ENCODE results near the gene USP24. TPM values are rescaled to one million over a fixed set of nuclear protein-coding genes. Genes with fewer than 3 reads are reported as not detected.

USP24 gene
- total and polyA plus RNA-seq, 10 of the 15 experiments (the other 5 are each of a cell fraction or from before 2014, with no cell fraction given), result 4.6 to 36.5 (median 25.3) TPM

DNA sequence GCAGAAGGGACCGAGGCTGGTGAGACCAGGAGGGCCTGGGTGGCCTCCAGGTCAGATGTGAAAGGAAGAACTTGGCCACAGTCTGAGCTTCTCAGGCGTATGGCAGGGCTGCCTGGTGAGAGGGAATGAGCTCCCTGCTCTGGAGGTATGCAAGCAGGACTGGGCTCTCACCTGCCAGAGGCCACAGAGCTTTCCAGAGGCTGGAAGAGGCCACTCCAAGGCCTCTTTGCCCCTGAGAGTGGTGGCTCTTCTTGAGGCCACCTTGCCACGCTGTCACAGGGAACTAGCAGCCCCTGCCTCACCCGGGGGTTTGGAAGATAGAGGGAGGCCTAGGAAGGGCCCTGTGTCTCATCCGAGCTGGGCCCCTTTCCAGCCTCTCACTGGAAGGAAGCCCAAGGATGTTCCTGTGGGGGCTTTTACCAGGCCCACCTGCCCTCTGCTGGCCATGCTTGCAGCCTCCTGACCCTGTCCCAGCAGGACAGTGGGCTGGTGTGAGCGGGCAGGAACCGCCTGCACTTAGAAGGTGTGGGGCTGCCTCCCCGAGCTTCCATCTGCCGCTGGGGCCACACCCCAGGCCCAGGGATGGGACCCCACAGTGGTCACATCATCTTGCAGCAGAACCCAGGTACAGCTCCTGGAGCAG, 165.8 kb downstream of the USP24 start:
- no peak overlapping the region for H3K27ac ChIP-seq (ENCODE audit: control insufficient read depth, insufficient read depth)
- no peak overlapping the region for H3K4me2 ChIP-seq (ENCODE audit: control insufficient read depth, insufficient read depth)
- BruUV-seq (replicated peaks), result no TSS peak
- ChIA-PET SMC1A (ENCODE audit: uncharacterized antibody, unreplicated experiment) (no interaction called here), CTCF (interaction anchor here (0.6 kb wide), 1 partner anchor 29 kb away, joined by 3 read pairs; no protein-coding TSS in a partner anchor), RAD21 (ENCODE audit: unreplicated experiment) (no interaction called here), POLR2A (no interaction called here)
- 40% methylated on average over 9 of the region's 9 CpGs for WGBS (ENCODE audit: insufficient coverage, insufficient replicate concordance, low lambda C conversion rate, missing lambda C conversion rate)
- no peaks in the 10 kb centered on the region for H3K4me1 ChIP-seq (ENCODE audit: control insufficient read depth, insufficient read depth, low read length)
- ATAC-seq (no peak), FAIRE-seq (no peak), DNase-seq (ENCODE audit: low read depth, low spot score) (no peak)
- H4K20me1 ChIP-seq (ENCODE audit: control insufficient read depth, insufficient read depth), result no peaks in the 10 kb centered on the region
- H2AFZ ChIP-seq (ENCODE audit: control insufficient read depth, low read depth, low read length), result no peak overlapping the region
- intact Hi-C loops (cut with micrococcal nuclease; ENCODE audit: unreplicated experiment) (no loop called here), in situ Hi-C loops (cut with MboI) (no loop called here)
- no peaks in the 10 kb centered on the region for H3K79me2 ChIP-seq (ENCODE audit: control insufficient read depth, insufficient read depth, low read length)
- H3K9ac ChIP-seq (ENCODE audit: control insufficient read depth, insufficient read depth, low read length), result no peak overlapping the region
- H3K27me3 ChIP-seq (replicated peaks in 1 of 2; ENCODE audit: control insufficient read depth in 2 of 2, insufficient read depth in 2 of 2, low read length in 1 of 2), result peaks cover 5 to 7% of the 10 kb centered on the region in 2 experiments; a peak in 3 of 4 replicates
- no peak overlapping the region for H3K4me3 ChIP-seq
- H3K36me3 ChIP-seq (ENCODE audit: control insufficient read depth in 2 of 2, insufficient read depth in 2 of 2, low read length in 1 of 2), result no peaks in the 10 kb centered on the region
- H3K9me3 ChIP-seq (replicated peaks; ENCODE audit: control insufficient read depth, insufficient read depth, low read length), result no peaks in the 10 kb centered on the region
- TF ChIP-seq ZBED1 (IDR thresholded peaks at IDR 0.05; ENCODE audit: borderline replicate concordance) (no peak), MYB (IDR thresholded peaks at IDR 0.05; ENCODE audit: borderline replicate concordance, low read depth, low read length) (no peak), SREBF1 (IDR thresholded peaks at IDR 0.05; ENCODE audit: low read length) (no peak), MYC (IDR thresholded peaks at IDR 0.05; ENCODE audit: insufficient read depth, insufficient read length, insufficient replicate concordance, low read length, severe bottlenecking) (no peak), BMI1 (IDR thresholded peaks at IDR 0.05; ENCODE audit: borderline replicate concordance) (no peak), JUNB (IDR thresholded peaks at IDR 0.05) (no peak), MEF2B (IDR thresholded peaks at IDR 0.05; ENCODE audit: partially characterized antibody, poor library complexity, severe bottlenecking) (no peak), NBN (IDR thresholded peaks at IDR 0.05) (no peak), SP1 (IDR thresholded peaks at IDR 0.05; ENCODE audit: low read depth, low read length) (no peak), SIN3A (IDR thresholded peaks at IDR 0.05; ENCODE audit: low read depth, low read length) (no peak), CBFB (IDR thresholded peaks at IDR 0.05; ENCODE audit: low read depth) (no peak), ASH2L (IDR thresholded peaks at IDR 0.05; ENCODE audit: borderline replicate concordance, low read depth) (no peak), POLR2AphosphoS2 (IDR thresholded peaks at IDR 0.05; ENCODE audit: low read depth, low read length) (no peak), HDAC2 (IDR thresholded peaks at IDR 0.05) (no peak), RB1 (IDR thresholded peaks at IDR 0.05; ENCODE audit: borderline replicate concordance) (no peak), SRF (IDR thresholded peaks at IDR 0.05; ENCODE audit: low read depth in 2 of 2, low read length in 2 of 2) (no peak)
- TF ChIP-seq, protein P1, sequence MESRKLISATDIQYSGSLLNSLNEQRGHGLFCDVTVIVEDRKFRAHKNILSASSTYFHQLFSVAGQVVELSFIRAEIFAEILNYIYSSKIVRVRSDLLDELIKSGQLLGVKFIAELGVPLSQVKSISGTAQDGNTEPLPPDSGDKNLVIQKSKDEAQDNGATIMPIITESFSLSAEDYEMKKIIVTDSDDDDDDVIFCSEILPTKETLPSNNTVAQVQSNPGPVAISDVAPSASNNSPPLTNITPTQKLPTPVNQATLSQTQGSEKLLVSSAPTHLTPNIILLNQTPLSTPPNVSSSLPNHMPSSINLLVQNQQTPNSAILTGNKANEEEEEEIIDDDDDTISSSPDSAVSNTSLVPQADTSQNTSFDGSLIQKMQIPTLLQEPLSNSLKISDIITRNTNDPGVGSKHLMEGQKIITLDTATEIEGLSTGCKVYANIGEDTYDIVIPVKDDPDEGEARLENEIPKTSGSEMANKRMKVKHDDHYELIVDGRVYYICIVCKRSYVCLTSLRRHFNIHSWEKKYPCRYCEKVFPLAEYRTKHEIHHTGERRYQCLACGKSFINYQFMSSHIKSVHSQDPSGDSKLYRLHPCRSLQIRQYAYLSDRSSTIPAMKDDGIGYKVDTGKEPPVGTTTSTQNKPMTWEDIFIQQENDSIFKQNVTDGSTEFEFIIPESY (IDR thresholded peaks at IDR 0.05), result no peak
- TF ChIP-seq, protein P2, sequence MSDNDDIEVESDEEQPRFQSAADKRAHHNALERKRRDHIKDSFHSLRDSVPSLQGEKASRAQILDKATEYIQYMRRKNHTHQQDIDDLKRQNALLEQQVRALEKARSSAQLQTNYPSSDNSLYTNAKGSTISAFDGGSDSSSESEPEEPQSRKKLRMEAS (IDR thresholded peaks at IDR 0.05; ENCODE audit: low read depth, low read length), result no peak
- TF ChIP-seq, protein P3, sequence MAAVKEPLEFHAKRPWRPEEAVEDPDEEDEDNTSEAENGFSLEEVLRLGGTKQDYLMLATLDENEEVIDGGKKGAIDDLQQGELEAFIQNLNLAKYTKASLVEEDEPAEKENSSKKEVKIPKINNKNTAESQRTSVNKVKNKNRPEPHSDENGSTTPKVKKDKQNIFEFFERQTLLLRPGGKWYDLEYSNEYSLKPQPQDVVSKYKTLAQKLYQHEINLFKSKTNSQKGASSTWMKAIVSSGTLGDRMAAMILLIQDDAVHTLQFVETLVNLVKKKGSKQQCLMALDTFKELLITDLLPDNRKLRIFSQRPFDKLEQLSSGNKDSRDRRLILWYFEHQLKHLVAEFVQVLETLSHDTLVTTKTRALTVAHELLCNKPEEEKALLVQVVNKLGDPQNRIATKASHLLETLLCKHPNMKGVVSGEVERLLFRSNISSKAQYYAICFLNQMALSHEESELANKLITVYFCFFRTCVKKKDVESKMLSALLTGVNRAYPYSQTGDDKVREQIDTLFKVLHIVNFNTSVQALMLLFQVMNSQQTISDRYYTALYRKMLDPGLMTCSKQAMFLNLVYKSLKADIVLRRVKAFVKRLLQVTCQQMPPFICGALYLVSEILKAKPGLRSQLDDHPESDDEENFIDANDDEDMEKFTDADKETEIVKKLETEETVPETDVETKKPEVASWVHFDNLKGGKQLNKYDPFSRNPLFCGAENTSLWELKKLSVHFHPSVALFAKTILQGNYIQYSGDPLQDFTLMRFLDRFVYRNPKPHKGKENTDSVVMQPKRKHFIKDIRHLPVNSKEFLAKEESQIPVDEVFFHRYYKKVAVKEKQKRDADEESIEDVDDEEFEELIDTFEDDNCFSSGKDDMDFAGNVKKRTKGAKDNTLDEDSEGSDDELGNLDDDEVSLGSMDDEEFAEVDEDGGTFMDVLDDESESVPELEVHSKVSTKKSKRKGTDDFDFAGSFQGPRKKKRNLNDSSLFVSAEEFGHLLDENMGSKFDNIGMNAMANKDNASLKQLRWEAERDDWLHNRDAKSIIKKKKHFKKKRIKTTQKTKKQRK (IDR thresholded peaks at IDR 0.05; ENCODE audit: low read depth, low read length), result no peak

All from GM12878 (cell line).